NCI-H1694 treated with DMSO at 0.1 percent for 48 hours (cell line): ENCODE results near the gene UBASH3A.
"Not testable (repeated sequence)": the region's sequence is repeated elsewhere in the genome, so short reads cannot be mapped to it uniquely, and the experiment has no call there.

Experiments
- DNase-seq: peaks from one replicate; lab custom pipeline; 2025; lab: John Stamatoyannopoulos, UW

Gene UBASH3A

DNA sequence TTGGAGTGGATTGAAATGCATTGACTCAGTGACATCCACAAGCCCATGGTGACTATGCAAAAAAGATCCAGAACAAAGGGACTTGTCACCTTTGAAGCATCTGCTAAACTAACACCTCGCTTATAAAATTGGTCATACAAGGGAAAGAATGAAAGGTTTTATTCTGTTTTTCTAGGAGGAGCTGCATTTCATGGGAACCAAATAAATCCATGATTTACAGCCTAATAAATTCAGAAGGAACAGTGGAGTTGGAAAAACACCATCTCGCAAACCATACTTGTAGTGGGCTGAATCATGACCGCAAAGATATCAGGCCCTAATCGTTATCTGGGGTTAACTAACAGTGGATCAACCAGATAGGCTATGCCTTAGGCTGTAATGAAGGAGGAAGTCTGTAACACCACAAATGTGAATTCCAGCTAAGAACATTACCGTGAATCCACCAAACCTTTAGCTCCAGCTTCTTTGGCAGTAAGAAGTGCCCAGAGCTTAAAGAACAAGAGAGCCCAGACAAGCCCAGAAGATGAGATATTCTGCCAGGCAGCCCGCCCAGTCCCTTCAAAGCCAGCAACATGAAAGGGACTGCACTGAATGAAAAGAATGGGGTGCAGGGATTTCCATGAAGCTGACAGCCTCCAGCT, 64.9 kb downstream of the UBASH3A start:
- DNase-seq: no peak

DNA sequence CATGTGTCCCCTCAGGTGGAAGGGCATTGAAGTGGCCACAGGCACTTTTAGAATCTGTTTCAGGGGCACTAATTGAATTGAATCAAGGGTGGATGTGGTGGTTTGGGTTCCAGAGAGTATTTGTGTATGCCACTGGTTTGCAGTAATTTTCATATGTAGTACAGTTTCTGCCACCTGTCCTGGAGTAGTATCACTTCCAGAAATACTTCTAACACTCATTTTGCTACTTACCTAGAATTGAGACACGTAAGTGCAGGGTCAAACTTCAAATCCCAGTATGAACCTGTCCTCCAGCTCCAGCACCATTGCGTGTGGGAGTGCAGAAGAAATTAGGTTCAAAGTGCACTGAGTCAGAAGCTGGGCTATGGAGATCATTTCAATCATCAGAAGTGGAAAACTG, 65.6 kb downstream of the UBASH3A start:
- no peak for DNase-seq

DNA sequence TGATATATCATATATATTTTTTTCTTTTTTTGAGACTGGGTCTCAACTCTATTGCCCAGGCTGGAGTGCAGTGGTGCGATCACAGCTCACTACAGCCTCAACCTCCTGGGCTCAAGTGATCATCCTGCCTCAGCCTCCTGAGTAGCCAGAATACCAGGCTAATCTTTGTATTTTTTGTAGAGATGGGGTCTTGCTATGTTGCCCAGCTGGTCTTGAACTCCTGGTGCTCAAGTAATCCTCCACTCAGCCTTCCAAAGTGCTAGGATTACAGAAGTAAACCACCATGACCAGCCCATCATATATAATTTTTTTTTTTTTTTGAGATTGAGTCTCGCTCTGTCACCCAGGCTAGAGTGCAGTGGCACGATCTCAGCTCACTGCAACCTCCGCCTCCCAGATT, 66.0 kb downstream of the UBASH3A start:
- DNase-seq: not testable (repeated sequence)

DNA sequence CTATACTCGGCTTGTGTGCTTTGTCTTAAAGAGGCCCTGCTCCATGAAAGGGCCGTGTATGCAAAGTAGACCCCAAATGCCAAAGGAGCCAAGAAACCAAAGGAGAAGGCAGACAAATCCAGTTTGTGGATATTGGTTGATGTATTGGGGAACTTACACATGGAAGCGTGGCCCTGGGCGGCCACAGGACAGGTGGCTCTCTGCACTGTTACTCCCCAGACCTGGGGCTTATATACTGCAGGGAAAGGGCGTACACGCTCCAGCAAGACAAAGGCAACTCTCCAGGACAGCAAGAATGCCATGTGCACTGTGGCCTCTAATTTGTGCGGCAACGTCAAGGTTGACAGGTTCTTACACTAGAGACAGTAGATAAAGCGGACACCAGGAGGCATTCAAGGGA, 67.5 kb downstream of the UBASH3A start:
- DNase-seq: no peak

DNA sequence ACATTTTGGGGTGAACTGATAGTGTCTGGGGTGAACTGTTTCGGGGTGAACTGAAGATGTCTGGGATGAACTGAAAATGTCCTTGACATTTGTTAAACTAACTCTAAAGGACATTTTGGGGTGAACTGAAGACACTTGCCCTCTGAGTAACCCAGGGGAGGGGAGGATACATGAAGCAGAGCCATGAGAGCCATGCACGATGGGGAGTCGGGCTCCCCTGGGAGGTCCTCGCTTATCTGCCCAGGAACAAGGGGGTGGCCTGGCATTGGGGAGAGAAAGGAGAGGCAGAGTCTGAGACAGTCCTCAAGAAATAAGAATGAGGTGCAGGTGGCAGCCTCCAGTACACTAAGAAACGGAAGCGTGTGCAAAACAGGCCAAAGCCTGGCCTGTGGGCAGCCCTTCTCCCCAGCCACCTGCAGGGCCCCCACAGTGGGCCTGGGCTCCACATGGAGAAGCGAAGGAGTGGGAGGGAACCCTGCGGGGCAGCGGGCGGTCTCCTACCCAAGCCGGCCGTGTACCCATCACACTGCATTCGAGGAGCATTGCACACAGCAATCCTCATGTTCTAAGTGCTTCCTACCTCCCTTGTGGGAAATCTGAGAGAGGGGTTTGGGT, 68.1 kb downstream of the UBASH3A start:
- DNase-seq: no peak

DNA sequence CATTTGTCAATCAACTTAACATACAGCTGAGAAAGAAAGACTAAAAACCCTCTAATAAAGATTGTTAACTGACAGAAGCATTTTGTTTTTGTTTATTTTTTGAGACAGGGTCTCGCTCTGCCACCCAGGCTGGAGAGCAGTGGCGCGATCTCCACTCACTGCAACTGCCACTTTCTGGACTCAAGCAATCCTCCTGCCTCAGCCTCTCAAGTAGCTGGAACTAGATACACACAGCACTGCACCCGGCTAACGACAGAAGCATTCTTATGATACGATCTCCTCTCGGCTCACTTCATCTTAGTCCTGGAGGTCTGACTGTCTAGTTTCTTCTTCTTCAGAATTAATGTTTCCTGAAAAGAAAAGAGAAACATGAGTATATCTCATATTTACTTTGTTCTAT, 68.8 kb downstream of the UBASH3A start:
- no peak for DNase-seq

DNA sequence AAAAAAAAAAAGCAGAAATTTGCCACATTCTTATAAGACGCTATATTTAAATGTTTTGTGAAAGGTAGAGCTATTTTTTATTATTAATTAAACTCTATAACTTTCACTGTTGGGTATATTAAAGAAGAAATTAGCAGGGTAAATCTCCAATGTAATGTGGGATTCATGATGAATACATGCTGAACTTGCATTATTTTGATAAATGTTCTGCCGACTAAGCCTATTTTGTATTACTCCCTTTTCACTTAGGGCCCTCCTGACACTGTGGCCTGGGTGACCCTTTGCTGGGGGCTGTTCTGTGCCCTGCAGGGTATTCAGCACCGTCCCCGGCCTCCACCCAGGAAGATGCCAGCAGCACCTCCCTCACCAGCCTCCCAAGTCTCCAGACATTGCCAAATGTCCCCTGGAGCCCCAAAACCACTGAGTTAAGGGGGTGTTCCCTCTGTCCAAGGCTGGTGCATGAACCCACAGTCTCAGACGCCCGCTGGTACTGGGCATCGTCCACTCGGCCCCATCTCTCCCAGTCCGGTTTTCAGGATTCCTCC, 69.9 kb downstream of the UBASH3A start:
- DNase-seq: no peak

DNA sequence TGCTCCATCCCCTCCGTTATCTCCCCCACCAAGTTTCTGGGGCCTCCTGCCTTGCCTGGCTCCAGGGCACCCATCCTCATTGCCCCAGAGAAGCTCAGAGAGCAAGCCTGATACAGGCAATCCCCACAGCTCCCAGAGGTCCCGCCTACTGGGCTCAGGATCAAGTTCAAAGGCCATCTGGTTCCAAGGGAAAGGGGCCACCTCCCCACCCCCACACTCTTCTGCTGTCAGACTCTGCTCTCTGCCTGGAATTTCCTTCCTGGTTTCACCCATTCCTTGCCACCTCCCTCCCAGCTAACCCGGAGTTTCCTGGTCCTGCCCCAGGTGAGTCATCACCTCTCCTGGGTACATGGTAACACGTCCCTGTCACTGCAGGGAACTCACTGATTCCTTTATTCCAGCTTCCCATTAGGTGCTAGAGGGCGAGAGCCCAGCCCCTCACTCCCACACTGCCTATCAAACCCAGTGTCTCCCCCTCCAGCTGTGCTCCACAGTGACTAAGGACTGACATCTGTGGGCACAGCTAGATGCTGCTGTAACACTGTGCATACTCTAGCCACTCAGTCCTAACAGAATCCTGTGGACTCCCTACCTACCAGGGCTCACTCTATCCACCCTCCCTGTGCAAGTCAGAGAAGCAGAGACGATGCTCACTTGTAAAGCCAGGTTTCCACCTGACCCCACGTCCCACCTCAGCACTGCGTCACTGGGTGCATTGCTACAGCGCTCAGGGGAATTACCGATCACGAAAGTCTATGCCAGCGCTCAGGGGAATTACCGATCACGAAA, 70.5 kb downstream of the UBASH3A start:
- no peak for DNase-seq

DNA sequence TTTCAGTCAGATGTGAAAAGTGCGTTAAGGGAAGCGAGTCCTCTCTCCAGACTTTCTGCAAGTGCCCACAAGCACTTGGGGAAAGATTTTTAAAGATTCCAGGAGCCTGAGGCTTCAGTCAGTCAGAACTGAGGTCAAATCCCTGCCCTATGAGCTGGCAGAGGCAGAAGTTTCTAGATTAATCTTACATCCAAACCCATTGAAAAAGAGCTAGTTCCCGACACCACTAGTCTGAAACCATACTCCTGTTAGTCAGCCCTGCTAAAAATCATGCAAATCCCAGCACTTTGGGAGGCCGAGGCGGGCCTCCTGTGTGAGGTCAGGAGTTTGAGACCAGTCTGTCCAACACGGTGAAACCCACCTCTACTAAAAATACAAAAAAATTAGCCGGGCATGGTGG, 71.3 kb downstream of the UBASH3A start:
- no peak for DNase-seq

DNA sequence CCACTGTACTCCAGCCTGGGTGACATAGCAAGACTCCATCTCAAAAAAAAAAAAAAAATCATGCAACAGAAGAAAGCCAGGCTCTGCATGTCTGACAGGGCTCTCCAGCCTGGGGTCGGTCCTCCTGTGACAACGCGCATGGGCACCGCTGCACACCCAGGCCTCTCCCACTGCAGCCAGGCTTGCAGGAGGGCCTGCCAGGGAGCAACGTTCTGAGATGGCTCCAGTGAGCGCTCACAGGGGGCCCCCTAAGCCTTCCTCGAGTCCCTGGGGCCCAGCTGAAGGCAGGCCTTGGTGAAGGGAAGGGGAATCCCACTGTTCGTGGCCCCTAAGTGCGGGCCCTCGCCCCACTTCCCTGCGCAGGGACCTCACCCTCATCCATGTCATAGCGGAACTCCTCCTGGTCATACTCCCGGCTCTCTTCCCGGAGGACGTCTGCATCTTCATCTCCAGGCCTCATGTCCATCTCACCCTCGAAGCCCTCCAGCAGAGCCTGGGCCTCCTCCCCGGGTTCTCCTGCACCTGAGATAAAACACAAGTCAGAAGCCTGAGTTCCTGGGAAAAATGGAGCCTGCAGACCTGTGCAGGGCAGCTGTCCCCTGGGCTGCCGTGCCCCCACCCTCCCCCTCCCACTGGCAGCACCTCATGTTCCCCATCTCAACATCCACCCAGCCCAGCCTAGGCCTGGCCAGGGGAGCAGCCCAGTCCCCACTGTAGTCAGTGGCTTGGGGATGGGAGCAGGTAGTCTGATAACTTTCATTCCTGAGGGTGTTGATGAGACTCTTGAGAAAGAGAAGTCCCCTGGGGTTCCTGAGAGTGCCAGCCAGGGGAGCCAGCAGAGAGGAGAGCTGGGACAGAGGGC, 72.1 kb downstream of the UBASH3A start:
- no peak for DNase-seq

DNA sequence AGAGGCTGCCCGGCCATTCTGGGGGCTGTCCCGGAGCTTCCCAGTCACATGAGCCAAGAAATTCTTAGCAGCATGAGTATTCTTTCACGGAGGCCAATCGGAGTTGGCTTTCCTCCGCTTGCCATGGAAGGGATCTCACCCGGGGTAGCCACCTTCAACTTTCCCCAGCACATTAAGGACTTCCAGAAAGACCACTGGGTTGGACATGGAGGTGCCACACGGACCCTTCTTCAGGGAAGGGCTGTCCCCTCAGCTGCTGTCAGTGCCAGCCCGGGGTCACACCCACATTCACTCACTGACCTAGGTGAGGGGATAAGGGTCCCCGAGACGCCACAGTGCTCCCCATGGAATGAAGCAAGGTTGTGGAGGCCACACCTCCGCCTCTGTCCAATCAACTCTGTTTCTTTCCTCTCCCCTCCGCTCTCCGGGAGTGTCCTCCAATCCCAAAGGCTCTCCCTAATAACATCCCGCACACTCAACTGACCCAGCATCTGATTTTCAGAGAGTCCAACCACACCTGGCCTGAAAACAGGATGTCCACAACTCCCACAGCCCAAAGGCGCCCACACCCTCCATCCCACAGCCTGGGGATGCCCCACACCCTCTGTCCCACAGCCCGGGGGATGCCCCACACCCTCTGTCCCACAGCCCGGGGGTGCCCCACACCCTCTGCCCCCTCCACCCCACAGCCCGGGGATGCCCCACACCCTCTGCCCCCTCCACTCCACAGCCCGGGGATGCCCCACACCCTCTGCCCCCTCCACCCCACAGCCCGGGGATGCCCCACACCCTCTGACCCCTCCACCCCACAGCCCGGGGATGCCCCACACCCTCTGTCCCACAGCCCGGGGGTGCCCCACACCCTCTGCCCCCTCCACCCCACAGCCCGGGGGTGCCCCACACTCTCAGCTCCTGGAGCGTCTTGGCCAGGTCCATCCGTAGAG, 73.0 kb downstream of the UBASH3A start:
- DNase-seq: no peak

DNA sequence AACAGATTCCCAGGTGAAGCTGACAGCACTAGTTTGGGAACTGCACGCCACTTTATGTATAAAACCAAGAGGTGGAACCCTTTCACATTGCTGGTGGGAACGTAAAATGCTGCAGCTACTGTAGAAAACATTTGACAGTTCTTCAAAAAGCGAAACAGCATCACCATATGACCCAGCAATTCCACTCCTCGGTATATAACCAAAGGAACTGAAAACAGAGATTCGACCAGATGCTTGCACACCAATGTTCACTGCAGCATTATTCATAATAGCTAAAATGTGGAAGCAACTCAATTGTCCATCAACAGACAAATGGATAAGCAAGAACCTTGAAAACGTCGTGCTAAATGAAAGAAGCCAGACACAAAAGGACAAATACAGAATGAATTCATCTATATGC, 74.8 kb downstream of the UBASH3A start:
- no peak for DNase-seq

DNA sequence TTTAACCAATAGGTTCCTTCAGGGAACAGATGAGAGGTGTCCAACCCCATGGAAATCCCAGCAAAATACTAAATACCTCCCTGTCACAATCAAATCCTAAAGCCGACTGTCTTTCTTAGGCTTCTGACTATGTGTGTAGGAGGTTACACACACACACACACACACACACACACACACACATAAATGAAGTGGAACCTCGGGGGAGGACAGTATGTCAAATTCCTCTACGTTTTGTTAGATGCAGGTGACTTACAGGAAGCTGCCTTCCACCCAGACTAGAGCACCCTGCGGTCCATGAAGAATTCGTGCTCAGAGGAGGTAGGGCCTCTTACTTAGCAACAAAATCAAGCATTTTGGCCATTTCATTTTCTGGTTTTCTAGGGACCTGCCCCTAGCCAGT, 75.9 kb downstream of the UBASH3A start:
- DNase-seq: no peak

DNA sequence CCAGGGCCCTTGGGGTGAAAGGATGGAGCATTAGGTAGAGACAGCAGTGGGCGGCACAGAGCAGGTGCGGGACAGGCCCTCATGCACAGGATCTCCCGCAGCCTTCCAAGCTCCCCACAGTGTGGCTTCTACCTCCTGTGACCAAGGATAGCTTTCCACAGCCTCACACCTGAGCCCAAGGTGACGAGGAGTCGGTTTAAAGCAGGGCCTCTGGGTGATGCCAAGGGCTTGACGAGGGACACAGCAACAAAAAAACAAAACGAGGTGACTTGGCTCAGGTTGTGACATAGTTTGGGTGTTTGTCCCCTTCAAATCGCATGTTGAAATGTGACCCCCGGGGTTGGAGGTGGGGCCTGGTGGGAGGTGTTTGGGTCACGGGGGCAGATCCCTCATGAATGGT, 77.0 kb downstream of the UBASH3A start:
- no peak for DNase-seq

DNA sequence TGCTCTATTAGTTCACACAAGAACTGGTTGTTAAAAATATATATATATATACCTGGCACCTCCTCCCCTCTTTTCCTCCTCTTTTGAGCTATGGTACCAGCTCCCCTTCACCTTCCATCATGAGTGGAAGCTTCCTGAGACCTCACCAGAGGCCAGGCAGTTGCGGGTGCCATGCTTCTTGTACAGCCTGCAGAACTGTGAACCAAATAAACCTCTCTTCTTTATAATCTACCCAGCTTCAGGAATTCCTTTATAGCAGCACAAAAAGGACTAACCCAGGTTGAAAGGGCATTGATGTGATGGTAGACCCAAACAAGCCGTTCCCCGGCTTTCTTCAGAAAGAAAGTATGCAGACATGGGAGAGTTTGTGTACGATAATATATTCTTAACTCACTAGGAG, 77.5 kb downstream of the UBASH3A start:
- DNase-seq: no peak

DNA sequence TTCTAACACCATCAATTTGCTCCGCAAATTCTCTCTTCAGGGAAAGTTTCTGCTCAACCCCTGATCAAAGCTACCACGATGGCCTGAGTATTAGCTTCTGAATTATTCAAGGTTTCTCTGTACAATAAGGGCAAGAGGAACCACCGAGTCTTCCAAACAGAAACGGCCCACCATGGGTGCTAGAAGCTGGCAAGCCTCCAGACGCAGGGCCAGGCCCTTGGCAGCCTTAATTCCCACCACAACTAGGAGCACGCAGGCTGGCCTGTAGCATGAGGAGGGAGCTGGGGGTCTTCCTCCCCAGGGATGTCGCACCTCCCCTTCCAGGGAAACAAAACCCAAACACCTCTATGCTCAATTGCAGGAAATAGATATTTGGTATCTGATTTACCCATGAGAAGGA, 81.3 kb downstream of the UBASH3A start:
- no peak for DNase-seq

DNA sequence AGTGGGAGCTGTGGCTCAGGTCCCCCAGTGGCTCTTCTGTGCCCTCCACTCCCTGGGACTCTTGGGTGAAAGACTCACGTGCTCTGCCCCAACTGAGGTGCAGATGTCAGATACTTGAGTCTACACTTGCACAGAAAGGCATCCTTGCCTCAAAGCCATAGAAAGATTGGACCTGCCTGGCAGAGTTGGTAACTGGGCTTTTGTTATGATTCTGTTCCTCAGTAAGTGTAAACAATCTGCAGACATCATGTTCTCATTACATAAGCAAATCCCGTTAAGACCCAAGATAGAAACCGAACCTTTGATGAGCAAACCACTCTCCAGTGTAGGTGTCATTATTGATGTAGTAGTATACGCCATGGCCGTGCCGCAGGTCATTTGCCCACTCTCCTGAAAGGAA, 82.4 kb downstream of the UBASH3A start:
- no peak for DNase-seq

DNA sequence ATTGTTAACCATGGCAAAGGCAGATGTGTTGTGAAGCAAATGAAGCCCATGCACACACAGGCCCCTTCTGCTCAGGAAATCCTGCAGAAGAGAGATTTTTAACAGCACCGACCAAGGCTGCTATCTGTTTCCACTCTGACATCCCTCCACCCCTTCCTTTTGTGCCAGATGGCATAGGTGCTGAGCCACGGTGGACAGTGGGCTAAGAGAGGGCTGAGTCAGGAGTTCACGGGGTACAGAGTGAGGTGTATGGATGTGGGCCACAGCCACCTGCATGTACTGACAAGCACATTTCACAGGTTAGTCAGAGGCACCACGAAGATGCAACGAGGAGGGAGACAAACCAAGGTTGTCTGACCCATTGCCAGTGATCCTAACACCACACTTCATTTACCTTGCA, 82.8 kb downstream of the UBASH3A start:
- no peak for DNase-seq

DNA sequence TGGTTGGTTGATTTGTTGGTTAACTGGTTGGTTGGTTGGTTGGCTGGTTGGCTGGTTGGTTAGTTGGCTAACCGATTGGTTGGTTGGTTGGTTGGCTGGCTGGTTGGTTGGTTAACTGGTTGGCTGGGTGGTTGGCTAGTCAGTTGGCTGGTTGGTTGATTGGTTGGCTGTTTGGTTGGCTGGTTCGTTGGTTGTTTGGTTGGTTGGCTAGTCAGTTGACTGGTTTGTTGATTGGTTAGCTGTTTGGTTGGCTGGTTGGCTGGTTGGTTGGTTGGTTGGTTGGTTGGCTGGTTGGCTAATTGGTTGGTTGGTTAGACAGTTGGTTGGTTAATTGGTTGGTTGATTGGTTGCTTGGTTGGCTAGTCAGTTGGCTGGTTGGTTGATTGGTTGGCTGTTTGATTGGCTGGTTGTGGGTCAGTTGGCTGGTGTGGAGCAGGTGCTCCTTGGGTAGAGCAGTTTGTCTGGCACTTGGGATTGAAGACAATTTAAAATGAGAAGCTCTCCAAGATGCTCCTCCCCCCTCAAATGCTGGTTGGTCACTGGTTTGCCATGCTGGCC, 85.4 kb downstream of the UBASH3A start:
- DNase-seq: no peak

DNA sequence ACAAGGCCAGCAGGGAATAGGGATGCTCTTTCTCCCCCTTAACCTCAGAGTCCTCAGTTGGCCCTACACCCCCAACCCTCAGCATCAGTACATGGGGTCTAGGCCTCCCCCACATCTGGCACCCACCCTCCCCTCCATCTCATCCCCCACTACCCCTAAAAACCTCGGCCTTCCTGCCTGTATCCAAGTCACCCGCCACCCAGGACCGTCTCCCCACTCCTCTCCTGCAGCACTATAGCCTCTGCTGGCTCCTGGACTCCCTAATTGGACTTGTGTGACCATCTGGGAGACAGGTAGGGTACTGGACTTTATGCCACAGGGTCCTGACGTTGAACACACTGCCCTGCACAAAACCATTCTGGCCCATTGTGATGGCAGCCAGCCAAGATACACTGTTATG, 86.3 kb downstream of the UBASH3A start:
- DNase-seq: no peak

DNA sequence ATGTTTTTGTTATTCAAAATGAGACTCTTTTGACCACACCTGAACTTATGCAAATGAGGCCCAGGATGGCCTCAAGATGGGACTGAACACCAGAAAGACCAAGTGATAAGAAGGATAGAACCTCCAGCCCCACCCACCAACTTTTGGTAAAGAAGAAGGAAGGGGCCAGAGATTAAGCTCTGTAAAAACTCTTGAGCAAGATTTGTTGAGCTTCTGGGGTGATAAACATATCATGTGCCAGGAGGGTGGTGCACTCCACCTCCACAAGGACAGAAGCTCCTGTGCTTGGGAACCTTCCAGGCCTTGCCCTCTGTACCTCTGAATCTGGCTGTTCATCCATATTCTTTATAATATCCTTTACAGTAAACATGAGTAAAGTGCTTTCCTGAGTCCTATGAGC, 87.0 kb downstream of the UBASH3A start:
- DNase-seq: no peak
